HEK293 (cell line): ENCODE measurements around the gene LPCAT2.

ENCODE experiments used
- CTCF ChIA-PET: fragments of 350-600 bp; formaldehyde crosslinking; extraction: SDS; loops from one replicate; lab custom pipeline; 2021; ENCODE audit warnings: antibody characterized with exemption; lab: Yijun Ruan, JAX
- POLR2A ChIA-PET: fragments of 300-600 bp; formaldehyde crosslinking; extraction: SDS; loops from one replicate; lab custom pipeline; 2020; ENCODE audit warnings: antibody characterized with exemption, inconsistent platforms; lab: Yijun Ruan, JAX
- H3K27ac ChIP-seq: fragments of 200-500 bp; sonication (Bioruptor generic); 2 replicates; pipeline ENCODE4 v1.5.1; 2014; ENCODE audit warnings: low read depth, low read length, control low read depth, inconsistent platforms; ENCODE audit errors: extremely low read depth
- H3K36me3 ChIP-seq, 2 experiments: fragments of 200-500 bp in 1 of 2; sonication (Bioruptor generic) in 1 of 2; 1 replicate in 1 of 2; 2 replicates in 1 of 2; pipeline ENCODE4 v1.5.1; 2014 to 2017; ENCODE audit warnings: inconsistent platforms in 2 of 2, low read length in 2 of 2; ENCODE audit not compliant: control insufficient read depth in 2 of 2, insufficient read depth in 1 of 2
- H3K4me1 ChIP-seq: fragments of 200-500 bp; sonication (Bioruptor generic); 2 replicates; pipeline ENCODE4 v1.5.1; 2014; ENCODE audit warnings: mild to moderate bottlenecking, low read length, inconsistent platforms; ENCODE audit not compliant: control insufficient read depth, insufficient read depth
- H3K4me3 ChIP-seq: 2 replicates; pipeline ENCODE4 v1.5.1; 2011; ENCODE audit warnings: low read depth, mild to moderate bottlenecking, control low read depth, low read length, moderate library complexity
- H3K9me3 ChIP-seq: fragments of 200-500 bp; sonication (Bioruptor generic); 2 replicates; pipeline ENCODE4 v1.5.1; 2014; ENCODE audit warnings: low read depth, low read length, inconsistent platforms; ENCODE audit not compliant: control insufficient read depth, insufficient read depth
- BCL11B ChIP-seq: fragments of 450-650 bp; formaldehyde crosslinking; IDR thresholded peaks from 2 replicates; pipeline ENCODE4 v1.5.1; 2016; ENCODE audit warnings: low read depth, missing biosample characterization, missing genetic modification characterization
- GLI4 ChIP-seq: fragments of 450-650 bp; formaldehyde crosslinking; IDR thresholded peaks from 2 replicates; pipeline ENCODE4 v1.5.1; 2016; ENCODE audit warnings: missing biosample characterization, missing genetic modification characterization
- REPIN1 ChIP-seq: fragments of 450-650 bp; formaldehyde crosslinking; IDR thresholded peaks from 2 replicates; pipeline ENCODE4 v1.5.1; 2017; ENCODE audit warnings: missing biosample characterization, missing genetic modification characterization, low read depth
- SETDB1 ChIP-seq: IDR thresholded peaks from one replicate; pipeline ENCODE4 v1.6.1; 2017; ENCODE audit warnings: mild to moderate bottlenecking, low read length, moderate library complexity, mixed read lengths; ENCODE audit not compliant: insufficient read length
- ZBTB48 ChIP-seq: fragments of 450-650 bp; formaldehyde crosslinking; IDR thresholded peaks from 2 replicates; pipeline ENCODE4 v1.5.1; 2016; ENCODE audit warnings: missing biosample characterization, missing genetic modification characterization
- ZBTB6 ChIP-seq: fragments of 450-650 bp; formaldehyde crosslinking; IDR thresholded peaks from 2 replicates; pipeline ENCODE4 v1.5.1; 2017; ENCODE audit warnings: missing biosample characterization, missing genetic modification characterization
- ZFP37 ChIP-seq: fragments of 450-650 bp; formaldehyde crosslinking; IDR thresholded peaks from 2 replicates; pipeline ENCODE4 v1.5.1; 2016; ENCODE audit warnings: missing biosample characterization, missing genetic modification characterization
- ZNF140 ChIP-seq: fragments of 450-650 bp; formaldehyde crosslinking; IDR thresholded peaks from 2 replicates; pipeline ENCODE4 v1.5.1; 2016; ENCODE audit warnings: missing biosample characterization, missing genetic modification characterization
- ZNF157 ChIP-seq: fragments of 450-650 bp; formaldehyde crosslinking; IDR thresholded peaks from 2 replicates; pipeline ENCODE4 v1.5.1; 2016; ENCODE audit warnings: missing biosample characterization, missing genetic modification characterization
- ZNF18 ChIP-seq: fragments of 450-650 bp; formaldehyde crosslinking; IDR thresholded peaks from 2 replicates; pipeline ENCODE4 v1.5.1; 2016; ENCODE audit warnings: missing biosample characterization, missing genetic modification characterization
- ZNF184 ChIP-seq: fragments of 450-650 bp; IDR thresholded peaks from 2 replicates; pipeline ENCODE4 v1.5.1; 2018; ENCODE audit warnings: missing biosample characterization, mild to moderate bottlenecking, missing genetic modification characterization
- ZNF19 ChIP-seq: fragments of 450-650 bp; formaldehyde crosslinking; IDR thresholded peaks from 2 replicates; pipeline ENCODE4; 2016; ENCODE audit warnings: missing biosample characterization, missing genetic modification characterization, low read depth
- ZNF214 ChIP-seq: fragments of 450-650 bp; formaldehyde crosslinking; IDR thresholded peaks from 2 replicates; pipeline ENCODE4 v1.5.1; 2017; ENCODE audit warnings: missing biosample characterization, mild to moderate bottlenecking, missing genetic modification characterization, borderline replicate concordance
- ZNF362 ChIP-seq: fragments of 450-650 bp; formaldehyde crosslinking; IDR thresholded peaks from 2 replicates; pipeline ENCODE4 v1.5.1; 2016; ENCODE audit warnings: missing biosample characterization, missing genetic modification characterization
- ZNF404 ChIP-seq: fragments of 450-650 bp; formaldehyde crosslinking; IDR thresholded peaks from 2 replicates; pipeline ENCODE4 v1.5.1; 2017; ENCODE audit warnings: missing biosample characterization, missing genetic modification characterization
- ZNF48 ChIP-seq: fragments of 450-650 bp; formaldehyde crosslinking; IDR thresholded peaks from 2 replicates; pipeline ENCODE4 v1.5.1; 2016; ENCODE audit warnings: missing biosample characterization, missing genetic modification characterization
- ZNF639 ChIP-seq: fragments of 450-650 bp; formaldehyde crosslinking; IDR thresholded peaks from 2 replicates; pipeline ENCODE4 v1.5.1; 2016; ENCODE audit warnings: missing biosample characterization, missing genetic modification characterization
- ZNF777 ChIP-seq: fragments of 450-650 bp; formaldehyde crosslinking; IDR thresholded peaks from 2 replicates; pipeline ENCODE4 v1.5.1; 2017; ENCODE audit warnings: missing biosample characterization, missing genetic modification characterization, borderline replicate concordance
- ZNF785 ChIP-seq: fragments of 450-650 bp; formaldehyde crosslinking; IDR thresholded peaks from 2 replicates; pipeline ENCODE4 v1.5.1; 2016; ENCODE audit warnings: missing biosample characterization, missing genetic modification characterization
- ZSCAN16 ChIP-seq: fragments of 450-650 bp; formaldehyde crosslinking; IDR thresholded peaks from 2 replicates; pipeline ENCODE4 v1.5.1; 2016; ENCODE audit warnings: missing biosample characterization, missing genetic modification characterization
- TF ChIP-seq, protein P1 (sequence below): IDR thresholded peaks from 2 replicates; pipeline ENCODE4 v1.6.1; 2011; ENCODE audit warnings: mild to moderate bottlenecking, low read depth, low read length, borderline replicate concordance

The LPCAT2 gene

GRCh38 chr16:55512941-55513340, 4.1 kb downstream of the LPCAT2 start:
- Histone ChIP-seq H3K4me3 (no peak overlapping the region), H3K9me3 (no peaks in the 10 kb centered on the region)
- TF ChIP-seq ZNF639 (tag by site-specific recombination) (no peak), SETDB1 (peak; percentile 82)
- TF ChIP-seq, all 188 proteins: peak for 1
- no peaks in the 10 kb centered on the region for H3K4me1 ChIP-seq
- no peaks in the 10 kb centered on the region for H3K36me3 ChIP-seq
- POLR2A ChIA-PET, result interaction anchor here (0.6 kb wide), 1 partner anchor 12 kb away, joined by 7 read pairs; no protein-coding TSS in a partner anchor
- H3K27ac ChIP-seq, result no peak overlapping the region
- CTCF ChIA-PET, result interaction anchor here (0.5 to 1.3 kb wide), 5 partner anchors 11 to 1728 kb away, joined by 3 to 9 read pairs (median 4); no protein-coding TSS in a partner anchor

- ChIA-PET CTCF (interaction anchor here (0.9 to 1.4 kb wide), 5 partner anchors 12 to 49 kb away, joined by 3 to 9 read pairs (median 4); no protein-coding TSS in a partner anchor), POLR2A (interaction anchor here (0.6 kb wide), 1 partner anchor 13 kb away, joined by 7 read pairs; no protein-coding TSS in a partner anchor)
- no peak for TF ChIP-seq ZNF19 (tag by site-specific recombination)
- TF ChIP-seq, protein P1, sequence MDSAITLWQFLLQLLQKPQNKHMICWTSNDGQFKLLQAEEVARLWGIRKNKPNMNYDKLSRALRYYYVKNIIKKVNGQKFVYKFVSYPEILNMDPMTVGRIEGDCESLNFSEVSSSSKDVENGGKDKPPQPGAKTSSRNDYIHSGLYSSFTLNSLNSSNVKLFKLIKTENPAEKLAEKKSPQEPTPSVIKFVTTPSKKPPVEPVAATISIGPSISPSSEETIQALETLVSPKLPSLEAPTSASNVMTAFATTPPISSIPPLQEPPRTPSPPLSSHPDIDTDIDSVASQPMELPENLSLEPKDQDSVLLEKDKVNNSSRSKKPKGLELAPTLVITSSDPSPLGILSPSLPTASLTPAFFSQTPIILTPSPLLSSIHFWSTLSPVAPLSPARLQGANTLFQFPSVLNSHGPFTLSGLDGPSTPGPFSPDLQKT, result no peak
- no peak for TF ChIP-seq ZNF18 (tag by site-specific recombination)
- TF ChIP-seq ZBTB6 (tag by site-specific recombination), result no peak
- TF ChIP-seq REPIN1 (tag by site-specific recombination), result no peak
- no peak for TF ChIP-seq ZNF214 (tag by site-specific recombination)
- no peak for TF ChIP-seq ZNF48
- no peak for TF ChIP-seq ZNF777
- no peak for TF ChIP-seq ZNF157 (tag by site-specific recombination)
- no peak for TF ChIP-seq ZNF785 (tag by site-specific recombination)
- TF ChIP-seq GLI4 (tag by site-specific recombination), result no peak
- no peak for TF ChIP-seq ZFP37 (tag by site-specific recombination)
- TF ChIP-seq ZSCAN16 (tag by site-specific recombination), result no peak
- TF ChIP-seq ZNF140 (tag by site-specific recombination), result no peak
- no peak for TF ChIP-seq ZNF404 (tag by site-specific recombination)
- no peak for TF ChIP-seq ZNF362 (tag by site-specific recombination)
- no peak for TF ChIP-seq ZBTB48 (tag by site-specific recombination)
- TF ChIP-seq BCL11B (tag by site-specific recombination), result no peak
- TF ChIP-seq ZNF184 (tag by site-specific recombination), result no peak
- H3K36me3 ChIP-seq, result no peaks in the 10 kb centered on the region
- H3K4me3 ChIP-seq, result no peak overlapping the region
- no peaks in the 10 kb centered on the region for H3K4me1 ChIP-seq
- no peak overlapping the region for H3K27ac ChIP-seq
- no peaks in the 10 kb centered on the region for H3K9me3 ChIP-seq
These were observed 4.7 kb downstream of the LPCAT2 start for GRCh38 chr16:55513616-55514015.
